CD4-positive, alpha-beta T cell (primary cell): Measurements from ENCODE around the gene NNAT. TPM values are rescaled to one million over a fixed set of nuclear protein-coding genes. Genes with fewer than 3 reads are reported as not detected.

Experiments
- ATAC-seq: fragments of 200-7000 bp; cut with Tn5 transposase; one replicate; pipeline ENCODE4 v1.10.0; 2022; ENCODE audit warnings: mild to moderate bottlenecking; ENCODE audit not compliant: poor library complexity
- CTCF ChIA-PET: fragments of 350-600 bp; sonication (Branson Sonifier 250); formaldehyde crosslinking; loops from one replicate; lab custom pipeline; 2021; ENCODE audit warnings: antibody characterized with exemption, inconsistent platforms; lab: Charles Lee
- POLR2A ChIA-PET: fragments of 350-600 bp; sonication (Branson Sonifier 250); formaldehyde crosslinking; loops from one replicate; lab custom pipeline; 2021; ENCODE audit warnings: antibody characterized with exemption, inconsistent platforms; lab: Charles Lee
- DNase-seq, 14 experiments: peaks; one replicate each; pipeline ENCODE4 v3.0.0-alpha.2; 2013 to 2020; ENCODE audit warnings: mixed read lengths in 2 of 14
- H3K27ac ChIP-seq, 2 donors: one replicate each; pipeline versions ENCODE4 v1.5.1 to v1.7.0; 2013; ENCODE audit warnings: low read length in 2 of 2, low read depth in 1 of 2, mild to moderate bottlenecking in 1 of 2
- H3K27me3 ChIP-seq, 2 experiments: 1 replicate in 1 of 2; 2 replicates in 1 of 2; pipeline versions ENCODE4 v1.6.1 to v1.7.0; 2013; ENCODE audit warnings: low read length in 2 of 2, control low read depth in 1 of 2, mild to moderate bottlenecking in 1 of 2, moderate library complexity in 1 of 2; ENCODE audit not compliant: insufficient read depth in 2 of 2, control insufficient read depth in 1 of 2
- H3K36me3 ChIP-seq: one replicate; pipeline ENCODE4 v1.6.1; 2013; ENCODE audit warnings: low read length, control low read depth; ENCODE audit not compliant: insufficient read depth
- H3K4me1 ChIP-seq: one replicate; pipeline ENCODE4 v1.6.1; 2013; ENCODE audit warnings: low read length, control low read depth; ENCODE audit not compliant: insufficient read depth
- H3K4me3 ChIP-seq: one replicate; pipeline ENCODE4 v1.5.1; 2013; ENCODE audit warnings: mild to moderate bottlenecking, low read length, moderate library complexity
- H3K9me3 ChIP-seq, 2 experiments: 1 replicate in 1 of 2; 2 replicates in 1 of 2; pipeline versions ENCODE4 v1.6.1 to v1.7.0; 2013; ENCODE audit warnings: low read length in 2 of 2, mild to moderate bottlenecking in 2 of 2, control low read depth in 1 of 2, moderate library complexity in 1 of 2; ENCODE audit not compliant: control insufficient read depth in 1 of 2, insufficient read depth in 1 of 2
- H3K27ac Mint-ChIP-seq: one replicate; pipeline ENCODE4 v1.8.0; 2020; ENCODE audit warnings: mixed read lengths
- H3K27me3 Mint-ChIP-seq: one replicate; pipeline ENCODE4 v1.8.0; 2021; ENCODE audit warnings: mixed read lengths
- H3K36me3 Mint-ChIP-seq: one replicate; pipeline ENCODE4 v1.8.0; 2021; ENCODE audit warnings: low read depth, mixed read lengths
- H3K4me1 Mint-ChIP-seq: one replicate; pipeline ENCODE4 v1.8.0; 2021; ENCODE audit warnings: low read depth, mixed read lengths
- H3K4me3 Mint-ChIP-seq: one replicate; pipeline ENCODE4 v1.8.0; 2020; ENCODE audit warnings: mild to moderate bottlenecking, mixed read lengths
- H3K9me3 Mint-ChIP-seq: one replicate; pipeline ENCODE4 v1.8.0; 2020; ENCODE audit warnings: mixed read lengths
- intact Hi-C, 2 experiments: fragments of 100-400 bp; cut with DNase I in 1 of 2; cut with micrococcal nuclease in 1 of 2; formaldehyde crosslinking; loops; one replicate each; pipeline versions ENCODE4 v1.15.1 to v1.9.0; 2023 to 2025; cut with DNase I, micrococcal nuclease
- total RNA-seq, 174 experiments: library from RNA in 2 of 174; stranded (reverse) in 2 of 174; gene quantifications; one replicate each; pipeline ENCODE4 v1.2.3 and lab custom pipeline; 2021 to 2026
- TF ChIP-seq, protein P1 (sequence below): fragments of 200-600 bp; IDR thresholded peaks from one replicate; pipeline ENCODE4 v1.8.0; 2022; ENCODE audit warnings: antibody characterized with exemption, mild to moderate bottlenecking

Gene NNAT
- total RNA-seq, 2 experiments from 2014 or later: not detected

DNA sequence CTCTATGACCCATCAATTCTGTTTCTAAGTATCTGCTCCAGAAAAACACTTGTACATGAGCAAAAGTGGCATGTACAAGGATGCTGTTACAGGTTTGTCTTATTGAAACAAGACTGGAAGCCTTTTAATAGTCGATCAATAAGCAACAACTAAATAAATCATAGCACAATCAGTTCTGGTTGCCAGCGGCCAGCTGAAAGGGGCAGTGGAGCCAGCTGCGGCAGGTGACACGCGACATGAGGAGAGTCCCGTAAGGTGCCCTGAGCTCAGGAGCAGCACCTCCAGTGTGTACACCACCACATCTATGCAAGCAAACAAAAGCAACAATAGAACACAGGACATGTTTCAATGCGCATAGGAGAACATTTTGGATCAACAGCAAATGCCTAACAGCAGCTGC lies 20.7 kb upstream of the NNAT start:
- intact Hi-C loops: no loop called here
- H3K36me3 Mint-ChIP-seq: peaks cover 5% of the 10 kb centered on the region
- Histone ChIP-seq H3K9me3 (no peaks in the 10 kb centered on the region), H3K27ac (no peak overlapping the region), H3K36me3 (no peaks in the 10 kb centered on the region), H3K4me3 (no peak overlapping the region), H3K27me3 (no peaks in the 10 kb centered on the region), H3K4me1 (no peaks in the 10 kb centered on the region)
- ATAC-seq: no peak
- no peaks in the 10 kb centered on the region for H3K9me3 Mint-ChIP-seq
- ChIA-PET POLR2A (no interaction called here), CTCF (no interaction called here)
- DNase-seq: peak in 1 of 14 experiments; percentile 10
- no peak overlapping the region for H3K4me3 Mint-ChIP-seq
- H3K27ac Mint-ChIP-seq: no peak overlapping the region
- H3K27me3 Mint-ChIP-seq: no peaks in the 10 kb centered on the region
- no peaks in the 10 kb centered on the region for H3K4me1 Mint-ChIP-seq
- TF ChIP-seq, protein P1, sequence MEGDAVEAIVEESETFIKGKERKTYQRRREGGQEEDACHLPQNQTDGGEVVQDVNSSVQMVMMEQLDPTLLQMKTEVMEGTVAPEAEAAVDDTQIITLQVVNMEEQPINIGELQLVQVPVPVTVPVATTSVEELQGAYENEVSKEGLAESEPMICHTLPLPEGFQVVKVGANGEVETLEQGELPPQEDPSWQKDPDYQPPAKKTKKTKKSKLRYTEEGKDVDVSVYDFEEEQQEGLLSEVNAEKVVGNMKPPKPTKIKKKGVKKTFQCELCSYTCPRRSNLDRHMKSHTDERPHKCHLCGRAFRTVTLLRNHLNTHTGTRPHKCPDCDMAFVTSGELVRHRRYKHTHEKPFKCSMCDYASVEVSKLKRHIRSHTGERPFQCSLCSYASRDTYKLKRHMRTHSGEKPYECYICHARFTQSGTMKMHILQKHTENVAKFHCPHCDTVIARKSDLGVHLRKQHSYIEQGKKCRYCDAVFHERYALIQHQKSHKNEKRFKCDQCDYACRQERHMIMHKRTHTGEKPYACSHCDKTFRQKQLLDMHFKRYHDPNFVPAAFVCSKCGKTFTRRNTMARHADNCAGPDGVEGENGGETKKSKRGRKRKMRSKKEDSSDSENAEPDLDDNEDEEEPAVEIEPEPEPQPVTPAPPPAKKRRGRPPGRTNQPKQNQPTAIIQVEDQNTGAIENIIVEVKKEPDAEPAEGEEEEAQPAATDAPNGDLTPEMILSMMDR: no peak

GRCh38 chr20:37501940-37502339 lies 19.1 kb upstream of the NNAT start:
- Mint-ChIP-seq H3K4me3 (no peak overlapping the region), H3K27ac (no peak overlapping the region), H3K9me3 (no peaks in the 10 kb centered on the region), H3K36me3 (no peaks in the 10 kb centered on the region), H3K4me1 (no peaks in the 10 kb centered on the region), H3K27me3 (no peaks in the 10 kb centered on the region)
- Histone ChIP-seq H3K36me3 (no peaks in the 10 kb centered on the region), H3K27ac (no peak overlapping the region), H3K4me1 (no peaks in the 10 kb centered on the region), H3K4me3 (no peak overlapping the region), H3K27me3 (no peaks in the 10 kb centered on the region), H3K9me3 (no peaks in the 10 kb centered on the region)
- TF ChIP-seq, protein P1: no peak
- POLR2A ChIA-PET: no interaction called here
- peak in 1 of 14 experiments; percentile 25 for DNase-seq
- CTCF ChIA-PET: interaction anchor here (1.2 kb wide), 1 partner anchor 9 kb away, joined by 4 read pairs; no protein-coding TSS in a partner anchor
- intact Hi-C loops: no loop called here
- no peak for ATAC-seq

DNA sequence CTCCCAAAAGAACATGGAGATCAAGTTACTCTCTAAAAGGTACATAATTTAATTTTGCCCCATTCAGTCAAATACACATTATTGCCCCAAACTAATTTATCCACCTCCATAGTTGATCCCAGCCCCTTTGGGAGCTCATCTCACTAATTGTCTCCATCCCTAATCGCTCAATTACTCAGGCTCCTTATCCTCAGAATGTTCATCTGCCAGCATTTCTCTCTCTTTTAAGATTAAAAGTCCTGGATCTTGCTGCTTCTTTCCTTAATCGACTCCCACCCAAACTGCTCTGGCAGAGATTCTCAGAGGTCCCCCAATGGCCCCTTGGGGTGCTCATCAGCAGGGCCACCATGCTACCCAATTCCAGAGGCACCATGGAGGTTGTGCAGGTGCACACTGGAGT lies 18.4 kb upstream of the NNAT start:
- H3K27ac Mint-ChIP-seq: no peak overlapping the region
- H3K36me3 Mint-ChIP-seq: no peaks in the 10 kb centered on the region
- ATAC-seq (no peak), DNase-seq (peak in 1 of 14 experiments; percentile 11)
- no peak overlapping the region for H3K4me3 Mint-ChIP-seq
- Histone ChIP-seq H3K36me3 (peaks cover 2% of the 10 kb centered on the region), H3K27me3 (no peaks in the 10 kb centered on the region), H3K9me3 (no peaks in the 10 kb centered on the region), H3K4me3 (no peak overlapping the region), H3K4me1 (no peaks in the 10 kb centered on the region), H3K27ac (no peak overlapping the region)
- CTCF ChIA-PET: interaction anchor here (1.2 kb wide), 1 partner anchor 10 kb away, joined by 4 read pairs; no protein-coding TSS in a partner anchor
- H3K9me3 Mint-ChIP-seq: no peaks in the 10 kb centered on the region
- POLR2A ChIA-PET: no interaction called here
- no peaks in the 10 kb centered on the region for H3K4me1 Mint-ChIP-seq
- TF ChIP-seq, protein P1: no peak
- no peaks in the 10 kb centered on the region for H3K27me3 Mint-ChIP-seq
- intact Hi-C loops: no loop called here
